ENCODE results near the gene FLNC. TPM values are rescaled to one million over a fixed set of nuclear protein-coding genes. Genes with fewer than 3 reads are reported as not detected.

Gene FLNC
- total and polyA plus RNA-seq, 2 donors (not counting 3 experiments of a cell fraction or from before 2014, with no cell fraction given), result 19.5 to 81.9 TPM

DNA sequence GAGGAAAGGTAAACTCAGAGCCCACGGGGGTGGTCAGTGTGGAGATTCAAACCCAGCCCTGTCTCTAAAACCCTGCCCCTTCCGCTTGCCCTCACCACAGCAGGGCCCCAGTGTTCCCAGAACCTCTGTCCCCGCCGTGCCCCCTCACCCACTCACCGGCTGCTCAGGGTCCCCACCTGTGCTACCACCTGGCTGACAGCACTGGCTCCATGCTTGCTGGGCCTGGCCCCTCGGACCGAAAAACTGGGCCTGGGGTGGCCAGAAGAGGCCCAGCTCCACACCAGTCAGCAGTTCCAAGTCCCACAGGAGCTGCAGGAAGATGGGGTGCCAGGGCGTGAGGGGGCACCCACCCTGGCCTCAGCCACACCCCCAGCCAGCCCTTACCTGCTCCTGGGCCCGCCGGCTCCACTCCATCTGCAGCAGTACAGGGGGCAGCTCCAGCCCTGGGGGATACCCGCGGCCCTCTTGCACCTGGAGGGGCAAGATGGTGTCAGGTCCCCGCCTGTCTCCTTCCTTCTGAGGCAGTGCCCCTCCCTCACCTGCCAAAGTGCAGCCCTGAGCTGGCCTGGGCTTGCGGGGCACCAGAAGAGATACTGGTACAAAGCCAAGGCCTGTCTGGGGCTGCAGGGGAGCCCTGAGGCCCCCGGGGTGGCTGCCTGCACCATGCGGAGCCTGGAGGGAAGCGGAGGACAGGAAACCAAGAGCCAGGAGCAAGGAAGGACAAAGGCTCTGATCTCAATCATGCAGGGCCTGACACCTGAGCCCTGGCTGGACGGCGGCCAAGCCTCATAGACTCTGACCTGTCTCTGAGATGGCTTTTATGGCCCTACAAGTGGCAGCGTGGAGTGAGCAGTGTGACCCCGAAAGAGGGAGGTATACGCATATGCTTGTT, 44.2 kb downstream of the FLNC start:
- H3K36me3 ChIP-seq (ENCODE audit: control insufficient read depth in 2 of 2, extremely low read depth in 1 of 2, insufficient read depth in 2 of 2, low read length in 2 of 2), result no peaks in the 10 kb centered on the region
- dilution Hi-C loops (cut with MboI; ENCODE audit: extremely low pct_ligation_motif_present, low sequenced_read_pairs), result no loop called here
- H3K4me2 ChIP-seq (ENCODE audit: insufficient read depth, low read length), result no peak overlapping the region
- TF ChIP-seq, protein P1, sequence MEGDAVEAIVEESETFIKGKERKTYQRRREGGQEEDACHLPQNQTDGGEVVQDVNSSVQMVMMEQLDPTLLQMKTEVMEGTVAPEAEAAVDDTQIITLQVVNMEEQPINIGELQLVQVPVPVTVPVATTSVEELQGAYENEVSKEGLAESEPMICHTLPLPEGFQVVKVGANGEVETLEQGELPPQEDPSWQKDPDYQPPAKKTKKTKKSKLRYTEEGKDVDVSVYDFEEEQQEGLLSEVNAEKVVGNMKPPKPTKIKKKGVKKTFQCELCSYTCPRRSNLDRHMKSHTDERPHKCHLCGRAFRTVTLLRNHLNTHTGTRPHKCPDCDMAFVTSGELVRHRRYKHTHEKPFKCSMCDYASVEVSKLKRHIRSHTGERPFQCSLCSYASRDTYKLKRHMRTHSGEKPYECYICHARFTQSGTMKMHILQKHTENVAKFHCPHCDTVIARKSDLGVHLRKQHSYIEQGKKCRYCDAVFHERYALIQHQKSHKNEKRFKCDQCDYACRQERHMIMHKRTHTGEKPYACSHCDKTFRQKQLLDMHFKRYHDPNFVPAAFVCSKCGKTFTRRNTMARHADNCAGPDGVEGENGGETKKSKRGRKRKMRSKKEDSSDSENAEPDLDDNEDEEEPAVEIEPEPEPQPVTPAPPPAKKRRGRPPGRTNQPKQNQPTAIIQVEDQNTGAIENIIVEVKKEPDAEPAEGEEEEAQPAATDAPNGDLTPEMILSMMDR (IDR thresholded peaks at IDR 0.05; ENCODE audit: extremely low read depth in 1 of 2, insufficient read depth in 1 of 2, low read depth in 1 of 2, low read length in 2 of 2), result no peak
- TF ChIP-seq GATA2 (IDR thresholded peaks at IDR 0.05; ENCODE audit: insufficient read depth, insufficient read length, low read depth, low read length) (no peak), MYC (IDR thresholded peaks at IDR 0.05; ENCODE audit: low read depth, low read length) (no peak), JUN (IDR thresholded peaks at IDR 0.05; ENCODE audit: borderline replicate concordance, insufficient read depth, insufficient read length, low read depth) (no peak), POLR2A (IDR thresholded peaks at IDR 0.05; ENCODE audit: low read depth, low read length) (no peak), EZH2 (IDR thresholded peaks at IDR 0.05; ENCODE audit: borderline replicate concordance, low read depth, low read length, severe bottlenecking) (no peak), POLR2AphosphoS5 (IDR thresholded peaks at IDR 0.05; ENCODE audit: insufficient read depth, low read depth, low read length) (no peak), FOS (IDR thresholded peaks at IDR 0.05; ENCODE audit: borderline replicate concordance, insufficient read depth, low read length) (no peak)
- TF ChIP-seq, protein P2, sequence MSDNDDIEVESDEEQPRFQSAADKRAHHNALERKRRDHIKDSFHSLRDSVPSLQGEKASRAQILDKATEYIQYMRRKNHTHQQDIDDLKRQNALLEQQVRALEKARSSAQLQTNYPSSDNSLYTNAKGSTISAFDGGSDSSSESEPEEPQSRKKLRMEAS (IDR thresholded peaks at IDR 0.05; ENCODE audit: insufficient read depth, insufficient read length), result no peak
- no peak overlapping the region for H3K27ac ChIP-seq (ENCODE audit: insufficient read depth, low read depth, low read length)
- H3K4me1 ChIP-seq (ENCODE audit: control insufficient read depth, extremely low read depth, insufficient read depth, low read length), result no peaks in the 10 kb centered on the region
- no peaks in the 10 kb centered on the region for H3K9me1 ChIP-seq (replicated peaks; ENCODE audit: control insufficient read depth, extremely low read depth, insufficient read depth, low read length)
- H3K9me3 ChIP-seq (replicated peaks; ENCODE audit: control insufficient read depth, insufficient read depth, low read length), result no peaks in the 10 kb centered on the region
- CTCF ChIA-PET, result interaction anchor here (0.8 to 1.1 kb wide), 2 partner anchors 11 to 12 kb away, joined by 3 to 4 read pairs; no protein-coding TSS in a partner anchor
- H2AFZ ChIP-seq (ENCODE audit: low read depth, low read length), result no peak overlapping the region
- BruUV-seq (replicated peaks), result no TSS peak
- H3K4me3 ChIP-seq (replicated peaks in 1 of 3; ENCODE audit: insufficient read depth in 1 of 3, low read depth in 1 of 3, low read length in 3 of 3), result no peak overlapping the region
- POLR2A ChIA-PET, result no interaction called here
- intact Hi-C loops (cut with micrococcal nuclease), result no loop called here
- H3K27me3 ChIP-seq (ENCODE audit: control insufficient read depth in 2 of 2, insufficient read depth in 2 of 2, low read length in 2 of 2), result peaks cover 2 to 4% of the 10 kb centered on the region in 2 experiments
- H4K20me1 ChIP-seq (replicated peaks; ENCODE audit: control insufficient read depth, extremely low read depth, insufficient read depth, low read length), result no peaks in the 10 kb centered on the region
- DNase-seq (ENCODE audit: low read depth, low spot score) (no peak), FAIRE-seq (no peak)
- no peak overlapping the region for H3K9ac ChIP-seq (replicated peaks; ENCODE audit: extremely low read depth, insufficient read depth, low read length)
- no peaks in the 10 kb centered on the region for H3K79me2 ChIP-seq (ENCODE audit: control insufficient read depth, insufficient read depth, low read length)

Measured in endothelial cell of umbilical vein (primary cell).